ENCODE results near the gene RCE1.

The RCE1 gene

DNA sequence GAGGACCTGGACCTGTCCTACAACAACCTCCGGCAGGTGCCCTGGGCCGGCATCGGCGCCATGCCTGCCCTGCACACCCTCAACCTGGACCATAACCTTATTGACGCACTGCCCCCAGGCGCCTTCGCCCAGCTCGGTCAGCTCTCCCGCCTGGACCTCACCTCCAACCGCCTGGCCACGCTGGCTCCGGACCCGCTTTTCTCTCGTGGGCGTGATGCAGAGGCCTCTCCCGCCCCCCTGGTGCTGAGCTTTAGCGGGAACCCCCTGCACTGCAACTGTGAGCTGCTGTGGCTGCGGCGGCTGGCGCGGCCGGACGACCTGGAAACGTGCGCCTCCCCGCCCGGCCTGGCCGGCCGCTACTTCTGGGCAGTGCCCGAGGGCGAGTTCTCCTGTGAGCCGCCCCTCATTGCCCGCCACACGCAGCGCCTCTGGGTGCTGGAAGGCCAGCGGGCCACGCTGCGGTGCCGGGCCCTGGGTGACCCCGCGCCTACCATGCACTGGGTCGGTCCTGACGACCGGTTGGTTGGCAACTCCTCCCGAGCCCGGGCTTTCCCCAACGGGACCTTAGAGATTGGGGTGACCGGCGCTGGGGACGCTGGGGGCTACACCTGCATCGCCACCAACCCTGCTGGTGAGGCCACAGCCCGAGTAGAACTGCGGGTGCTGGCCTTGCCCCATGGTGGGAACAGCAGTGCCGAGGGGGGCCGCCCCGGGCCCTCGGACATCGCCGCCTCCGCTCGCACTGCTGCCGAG lies 15.1 kb downstream of the RCE1 start:
- H3K4me3 ChIP-seq (ENCODE audit: low read depth, low read length), result no peak overlapping the region
- no peaks in the 10 kb centered on the region for H3K9me3 ChIP-seq (ENCODE audit: control insufficient read depth, insufficient read depth, low read depth, low read length)
- ChIA-PET CTCF (interaction anchor here (1.4 kb wide), 1 partner anchor 15 kb away, joined by 3 read pairs; the partner anchor contains the start of gene RCE1), POLR2A (interaction anchor here (0.6 to 1.2 kb wide), 2 partner anchors 15 to 1889 kb away, joined by 3 read pairs; partner anchors contain the start of gene RCE1)
- TF ChIP-seq ZNF585B (tag by site-specific recombination; IDR thresholded peaks at IDR 0.05) (no peak), SALL2 (tag by site-specific recombination; IDR thresholded peaks at IDR 0.05; ENCODE audit: borderline replicate concordance) (no peak), RBAK (tag by site-specific recombination; IDR thresholded peaks at IDR 0.05) (no peak), ZNF214 (tag by site-specific recombination; IDR thresholded peaks at IDR 0.05; ENCODE audit: borderline replicate concordance) (no peak), ZNF292 (tag by site-specific recombination; IDR thresholded peaks at IDR 0.05; ENCODE audit: borderline replicate concordance, low read depth) (no peak), KLF8 (tag by site-specific recombination; IDR thresholded peaks at IDR 0.05) (no peak), ZNF48 (tag by site-specific recombination; IDR thresholded peaks at IDR 0.05) (no peak), ZFP69B (tag by site-specific recombination; IDR thresholded peaks at IDR 0.05) (no peak), ZNF354C (tag by site-specific recombination; IDR thresholded peaks at IDR 0.05; ENCODE audit: borderline replicate concordance, low read depth) (no peak), ZNF16 (tag by site-specific recombination; IDR thresholded peaks at IDR 0.05; ENCODE audit: low read depth) (no peak), ZNF785 (tag by site-specific recombination; IDR thresholded peaks at IDR 0.05) (no peak), ZNF792 (tag by site-specific recombination; IDR thresholded peaks at IDR 0.05) (no peak), ZNF621 (tag by site-specific recombination; IDR thresholded peaks at IDR 0.05) (no peak), ZXDB (tag by site-specific recombination; IDR thresholded peaks at IDR 0.05) (no peak)
- TF ChIP-seq, protein P1, sequence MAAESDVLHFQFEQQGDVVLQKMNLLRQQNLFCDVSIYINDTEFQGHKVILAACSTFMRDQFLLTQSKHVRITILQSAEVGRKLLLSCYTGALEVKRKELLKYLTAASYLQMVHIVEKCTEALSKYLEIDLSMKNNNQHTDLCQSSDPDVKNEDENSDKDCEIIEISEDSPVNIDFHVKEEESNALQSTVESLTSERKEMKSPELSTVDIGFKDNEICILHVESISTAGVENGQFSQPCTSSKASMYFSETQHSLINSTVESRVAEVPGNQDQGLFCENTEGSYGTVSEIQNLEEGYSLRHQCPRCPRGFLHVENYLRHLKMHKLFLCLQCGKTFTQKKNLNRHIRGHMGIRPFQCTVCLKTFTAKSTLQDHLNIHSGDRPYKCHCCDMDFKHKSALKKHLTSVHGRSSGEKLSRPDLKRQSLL (tag by site-specific recombination; IDR thresholded peaks at IDR 0.05), result no peak
- TF ChIP-seq, protein P2, sequence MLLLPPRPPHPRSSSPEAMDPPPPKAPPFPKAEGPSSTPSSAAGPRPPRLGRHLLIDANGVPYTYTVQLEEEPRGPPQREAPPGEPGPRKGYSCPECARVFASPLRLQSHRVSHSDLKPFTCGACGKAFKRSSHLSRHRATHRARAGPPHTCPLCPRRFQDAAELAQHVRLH (tag by site-specific recombination; IDR thresholded peaks at IDR 0.05), result no peak
- TF ChIP-seq, protein P3, sequence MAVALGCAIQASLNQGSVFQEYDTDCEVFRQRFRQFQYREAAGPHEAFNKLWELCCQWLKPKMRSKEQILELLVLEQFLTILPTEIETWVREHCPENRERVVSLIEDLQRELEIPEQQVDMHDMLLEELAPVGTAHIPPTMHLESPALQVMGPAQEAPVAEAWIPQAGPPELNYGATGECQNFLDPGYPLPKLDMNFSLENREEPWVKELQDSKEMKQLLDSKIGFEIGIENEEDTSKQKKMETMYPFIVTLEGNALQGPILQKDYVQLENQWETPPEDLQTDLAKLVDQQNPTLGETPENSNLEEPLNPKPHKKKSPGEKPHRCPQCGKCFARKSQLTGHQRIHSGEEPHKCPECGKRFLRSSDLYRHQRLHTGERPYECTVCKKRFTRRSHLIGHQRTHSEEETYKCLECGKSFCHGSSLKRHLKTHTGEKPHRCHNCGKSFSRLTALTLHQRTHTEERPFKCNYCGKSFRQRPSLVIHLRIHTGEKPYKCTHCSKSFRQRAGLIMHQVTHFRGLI (tag by site-specific recombination; IDR thresholded peaks at IDR 0.05), result no peak
- TF ChIP-seq, protein P4, sequence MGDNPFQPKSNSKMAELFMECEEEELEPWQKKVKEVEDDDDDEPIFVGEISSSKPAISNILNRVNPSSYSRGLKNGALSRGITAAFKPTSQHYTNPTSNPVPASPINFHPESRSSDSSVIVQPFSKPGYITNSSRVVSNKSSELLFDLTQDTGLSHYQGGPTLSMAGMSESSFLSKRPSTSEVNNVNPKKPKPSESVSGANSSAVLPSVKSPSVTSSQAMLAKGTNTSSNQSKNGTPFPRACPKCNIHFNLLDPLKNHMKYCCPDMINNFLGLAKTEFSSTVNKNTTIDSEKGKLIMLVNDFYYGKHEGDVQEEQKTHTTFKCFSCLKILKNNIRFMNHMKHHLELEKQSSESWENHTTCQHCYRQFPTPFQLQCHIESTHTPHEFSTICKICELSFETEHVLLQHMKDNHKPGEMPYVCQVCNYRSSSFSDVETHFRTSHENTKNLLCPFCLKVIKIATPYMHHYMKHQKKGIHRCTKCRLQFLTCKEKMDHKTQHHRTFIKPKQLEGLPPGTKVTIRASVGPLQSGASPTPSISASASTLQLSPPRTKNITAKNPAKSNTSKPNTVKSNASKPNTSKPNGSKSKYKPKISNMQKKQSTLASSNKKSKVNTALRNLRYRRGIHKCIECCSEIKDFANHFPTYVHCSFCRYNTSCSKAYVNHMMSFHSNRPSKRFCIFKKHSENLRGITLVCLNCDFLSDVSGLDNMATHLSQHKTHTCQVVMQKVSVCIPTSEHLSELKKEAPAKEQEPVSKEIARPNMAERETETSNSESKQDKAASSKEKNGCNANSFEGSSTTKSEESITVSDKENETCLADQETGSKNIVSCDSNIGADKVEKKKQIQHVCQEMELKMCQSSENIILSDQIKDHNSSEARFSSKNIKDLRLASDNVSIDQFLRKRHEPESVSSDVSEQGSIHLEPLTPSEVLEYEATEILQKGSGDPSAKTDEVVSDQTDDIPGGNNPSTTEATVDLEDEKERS (tag by site-specific recombination; IDR thresholded peaks at IDR 0.05), result no peak
- no peaks in the 10 kb centered on the region for H3K4me1 ChIP-seq (ENCODE audit: control insufficient read depth, insufficient read depth, low read length)
- peaks cover 0 to 19% of the 10 kb centered on the region in 2 experiments; a peak in 1 of 3 replicates for H3K36me3 ChIP-seq (ENCODE audit: control insufficient read depth in 2 of 2, insufficient read depth in 1 of 2, low read length in 2 of 2)
- H3K27ac ChIP-seq (ENCODE audit: extremely low read depth, low read depth, low read length), result no peak overlapping the region
